Measurements from ENCODE around the gene PDX1. TPM values are rescaled to one million over a fixed set of nuclear protein-coding genes. Genes with fewer than 3 reads are reported as not detected.

PDX1 gene
- total and polyA plus RNA-seq, 3 donors from 2014 or later = 0.12 to 0.24 TPM; not detected in 1

DNA sequence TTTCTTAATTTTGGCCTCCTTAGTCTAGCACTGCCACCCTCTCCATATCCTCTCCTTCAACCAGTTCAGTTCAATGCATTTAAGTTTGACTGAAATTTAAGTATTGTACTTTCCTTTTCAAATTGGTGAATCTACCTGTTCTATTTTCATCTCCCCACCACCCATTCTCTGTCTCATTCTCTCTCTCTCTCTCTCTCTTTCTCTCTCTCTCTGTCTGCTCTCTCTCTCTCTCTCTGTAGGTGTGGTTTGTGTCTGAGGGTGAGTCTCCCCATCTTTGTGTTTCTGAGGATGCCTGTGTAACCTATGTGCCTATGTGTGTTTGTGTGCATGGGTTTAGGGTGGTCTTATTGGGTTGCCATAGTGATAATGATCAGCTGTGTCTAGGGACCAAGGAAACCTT is 10.1 kb downstream of the PDX1 start:
- Histone ChIP-seq H3K4me1 (peaks cover 4% of the 10 kb centered on the region), H3K4me3 (no peak overlapping the region), H3K27ac (no peak overlapping the region), H3K9me3 (no peaks in the 10 kb centered on the region), H3K36me3 (ENCODE audit: low read depth, missing control alignments) (no peaks in the 10 kb centered on the region), H3K27me3 (no peaks in the 10 kb centered on the region)
- intact Hi-C loops (cut with DNase I; ENCODE audit: low total_unique reads) = no loop called here
- DNase-seq = no peak
- TF ChIP-seq, protein P1, sequence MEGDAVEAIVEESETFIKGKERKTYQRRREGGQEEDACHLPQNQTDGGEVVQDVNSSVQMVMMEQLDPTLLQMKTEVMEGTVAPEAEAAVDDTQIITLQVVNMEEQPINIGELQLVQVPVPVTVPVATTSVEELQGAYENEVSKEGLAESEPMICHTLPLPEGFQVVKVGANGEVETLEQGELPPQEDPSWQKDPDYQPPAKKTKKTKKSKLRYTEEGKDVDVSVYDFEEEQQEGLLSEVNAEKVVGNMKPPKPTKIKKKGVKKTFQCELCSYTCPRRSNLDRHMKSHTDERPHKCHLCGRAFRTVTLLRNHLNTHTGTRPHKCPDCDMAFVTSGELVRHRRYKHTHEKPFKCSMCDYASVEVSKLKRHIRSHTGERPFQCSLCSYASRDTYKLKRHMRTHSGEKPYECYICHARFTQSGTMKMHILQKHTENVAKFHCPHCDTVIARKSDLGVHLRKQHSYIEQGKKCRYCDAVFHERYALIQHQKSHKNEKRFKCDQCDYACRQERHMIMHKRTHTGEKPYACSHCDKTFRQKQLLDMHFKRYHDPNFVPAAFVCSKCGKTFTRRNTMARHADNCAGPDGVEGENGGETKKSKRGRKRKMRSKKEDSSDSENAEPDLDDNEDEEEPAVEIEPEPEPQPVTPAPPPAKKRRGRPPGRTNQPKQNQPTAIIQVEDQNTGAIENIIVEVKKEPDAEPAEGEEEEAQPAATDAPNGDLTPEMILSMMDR (IDR thresholded peaks at IDR 0.05) = no peak
- TF ChIP-seq POLR2A (IDR thresholded peaks at IDR 0.05) = no peak

DNA sequence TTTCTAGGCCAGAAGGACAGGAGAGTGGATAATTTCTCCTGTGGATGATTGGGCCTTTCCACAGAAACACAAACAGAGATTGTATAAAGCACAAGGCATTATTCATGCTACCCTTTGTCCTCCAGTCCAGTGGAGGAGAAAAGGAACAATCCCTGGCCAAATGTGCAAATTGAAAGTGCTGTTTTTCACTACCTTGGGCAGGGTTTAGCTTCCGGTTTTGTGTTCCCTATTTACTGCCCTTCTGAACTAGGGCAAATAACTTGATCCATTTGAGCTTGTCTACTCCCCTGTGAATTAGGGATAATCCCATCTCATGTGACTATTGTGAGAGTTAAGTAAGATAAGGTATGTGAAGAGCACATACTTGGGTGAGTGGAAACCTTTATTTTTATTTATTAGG is 13.3 kb downstream of the PDX1 start:
- Histone ChIP-seq H3K4me3 (no peak overlapping the region), H3K27ac (no peak overlapping the region), H3K36me3 (ENCODE audit: low read depth, missing control alignments) (no peaks in the 10 kb centered on the region), H3K27me3 (no peaks in the 10 kb centered on the region), H3K9me3 (no peaks in the 10 kb centered on the region), H3K4me1 (no peaks in the 10 kb centered on the region)
- 48 to 80% methylated on average over 1 of the region's 1 CpG for WGBS, 2 donors
- TF ChIP-seq, protein P1 (IDR thresholded peaks at IDR 0.05) = no peak
- TF ChIP-seq POLR2A (IDR thresholded peaks at IDR 0.05) = no peak
- intact Hi-C loops (cut with DNase I; ENCODE audit: low total_unique reads) = no loop called here
- DNase-seq = no peak

DNA sequence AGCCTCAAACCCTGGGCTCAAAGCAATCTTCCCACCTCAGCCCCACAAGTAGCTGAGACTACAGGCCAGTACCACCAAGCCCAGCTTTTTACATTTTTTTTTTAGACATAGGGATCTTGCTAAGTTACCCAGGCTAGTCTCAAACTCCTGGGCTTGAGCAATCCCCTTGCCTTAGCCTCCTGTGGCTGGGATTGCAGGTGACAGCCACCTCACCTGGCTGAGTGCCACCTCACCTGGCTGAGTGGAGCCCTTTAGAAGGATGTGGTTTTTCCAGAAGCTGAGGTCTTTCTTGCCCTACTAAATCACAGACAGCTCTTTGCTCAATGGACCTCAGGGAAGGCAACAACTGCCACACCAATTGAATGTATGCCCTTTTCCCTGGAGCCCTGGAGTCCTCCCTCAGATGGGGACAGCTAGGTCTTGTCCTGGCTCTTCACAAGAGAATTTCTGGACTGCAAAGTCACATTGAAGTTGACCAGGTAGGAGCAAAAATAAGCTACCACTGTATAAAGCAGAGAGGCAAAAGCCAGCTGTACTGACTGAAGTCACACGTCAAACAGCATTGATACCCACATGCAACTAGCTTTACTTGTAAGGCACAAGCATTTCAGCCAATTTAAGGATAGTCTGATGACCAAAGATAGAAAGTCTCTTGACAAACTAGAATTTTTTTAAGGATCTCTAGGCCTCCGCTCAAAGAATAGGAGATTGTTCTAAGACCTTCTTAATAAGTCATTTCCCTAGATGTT is 14.0 kb downstream of the PDX1 start:
- Histone ChIP-seq H3K9me3 (no peaks in the 10 kb centered on the region), H3K4me3 (no peak overlapping the region), H3K4me1 (no peaks in the 10 kb centered on the region), H3K36me3 (ENCODE audit: low read depth, missing control alignments) (no peaks in the 10 kb centered on the region), H3K27ac (no peak overlapping the region), H3K27me3 (no peaks in the 10 kb centered on the region)
- no peak for DNase-seq
- intact Hi-C loops (cut with DNase I; ENCODE audit: low total_unique reads) = no loop called here
- WGBS, 2 donors = 73 to 74% methylated on average over 2 of the region's 2 CpGs
- TF ChIP-seq, protein P1 (IDR thresholded peaks at IDR 0.05) = no peak
- TF ChIP-seq POLR2A (IDR thresholded peaks at IDR 0.05) = no peak

DNA sequence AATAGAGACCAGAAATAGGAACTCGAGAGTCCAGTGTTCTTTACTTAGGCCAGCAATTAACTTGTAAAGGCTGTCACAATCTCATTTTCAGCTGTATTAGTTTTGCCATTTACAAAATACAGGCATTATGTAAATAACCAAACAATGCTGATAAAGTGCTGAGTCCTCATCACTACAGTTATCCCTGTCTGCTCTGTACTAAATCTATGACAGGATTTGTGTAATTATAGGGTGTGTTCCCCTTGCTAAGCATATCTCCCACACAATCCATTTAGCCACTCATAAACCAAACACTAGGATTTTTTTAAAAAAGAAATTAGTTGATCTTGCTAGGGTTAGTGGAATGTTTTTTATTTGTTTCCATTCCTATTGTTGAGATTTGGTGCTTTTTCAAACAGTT is 23.2 kb downstream of the PDX1 start:
- peaks cover 3% of the 10 kb centered on the region for H3K4me1 ChIP-seq
- H3K4me3 ChIP-seq = no peak overlapping the region
- TF ChIP-seq, protein P1 (IDR thresholded peaks at IDR 0.05) = no peak
- TF ChIP-seq POLR2A (IDR thresholded peaks at IDR 0.05) = no peak
- WGBS, 2 donors = 85 to 88% methylated on average over 1 of the region's 1 CpG
- no peaks in the 10 kb centered on the region for H3K9me3 ChIP-seq
- no peak overlapping the region for H3K27ac ChIP-seq
- no peaks in the 10 kb centered on the region for H3K36me3 ChIP-seq (ENCODE audit: low read depth, missing control alignments)
- H3K27me3 ChIP-seq = no peaks in the 10 kb centered on the region
- intact Hi-C loops (cut with DNase I; ENCODE audit: low total_unique reads) = no loop called here
- DNase-seq = no peak

All from testis (tissue), 3 donors.